ENCODE measurements around the gene MYL3. TPM values are rescaled to one million over a fixed set of nuclear protein-coding genes. Genes with fewer than 3 reads are reported as not detected.

Gene MYL3
- total and polyA plus RNA-seq, 9 donors = 0.63 to 10.8 (median 4.2) TPM

DNA sequence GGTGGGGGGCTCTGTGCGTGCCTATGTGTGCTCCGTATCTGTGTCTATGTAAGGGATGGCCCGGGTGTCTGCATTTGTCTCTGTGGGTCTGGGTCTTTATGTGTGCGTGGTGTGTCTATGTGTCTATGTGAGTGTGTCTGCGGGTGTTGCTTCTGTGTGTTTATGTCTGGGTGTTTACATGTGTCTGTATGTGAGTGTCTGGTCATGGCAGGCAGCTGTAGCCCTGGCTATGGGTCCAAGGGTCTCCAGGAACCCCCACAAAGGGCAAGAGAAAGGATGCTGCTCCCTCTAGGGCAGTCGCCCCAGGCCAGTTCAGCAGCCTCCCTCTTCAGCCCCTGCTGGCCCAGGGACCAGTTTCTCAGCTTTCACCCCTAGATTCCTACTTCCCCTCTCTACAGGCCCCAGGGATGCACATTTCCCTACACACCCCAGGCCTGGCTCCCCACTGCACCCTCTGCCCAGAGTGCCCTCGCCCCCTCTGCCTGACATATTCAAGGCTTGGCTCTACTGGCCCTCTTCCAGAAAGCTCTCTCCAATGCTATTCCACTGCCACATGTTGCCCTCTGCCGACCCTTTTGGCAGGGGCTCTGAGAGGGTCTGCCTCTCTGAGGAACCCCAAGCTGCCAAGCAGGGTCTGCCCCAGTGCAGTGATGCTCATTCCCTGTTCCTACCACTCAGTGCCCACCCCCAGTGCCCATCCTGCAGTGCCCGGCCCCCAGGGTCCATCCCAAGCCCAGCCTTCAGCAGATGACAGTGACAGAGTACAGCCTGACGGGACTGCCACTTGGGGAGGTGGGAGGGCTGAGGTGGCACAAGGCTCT, 1.0 kb upstream of the MYL3 start:
- no peak for TF ChIP-seq EP300 (IDR thresholded peaks at IDR 0.05)
- TF ChIP-seq, protein P1, sequence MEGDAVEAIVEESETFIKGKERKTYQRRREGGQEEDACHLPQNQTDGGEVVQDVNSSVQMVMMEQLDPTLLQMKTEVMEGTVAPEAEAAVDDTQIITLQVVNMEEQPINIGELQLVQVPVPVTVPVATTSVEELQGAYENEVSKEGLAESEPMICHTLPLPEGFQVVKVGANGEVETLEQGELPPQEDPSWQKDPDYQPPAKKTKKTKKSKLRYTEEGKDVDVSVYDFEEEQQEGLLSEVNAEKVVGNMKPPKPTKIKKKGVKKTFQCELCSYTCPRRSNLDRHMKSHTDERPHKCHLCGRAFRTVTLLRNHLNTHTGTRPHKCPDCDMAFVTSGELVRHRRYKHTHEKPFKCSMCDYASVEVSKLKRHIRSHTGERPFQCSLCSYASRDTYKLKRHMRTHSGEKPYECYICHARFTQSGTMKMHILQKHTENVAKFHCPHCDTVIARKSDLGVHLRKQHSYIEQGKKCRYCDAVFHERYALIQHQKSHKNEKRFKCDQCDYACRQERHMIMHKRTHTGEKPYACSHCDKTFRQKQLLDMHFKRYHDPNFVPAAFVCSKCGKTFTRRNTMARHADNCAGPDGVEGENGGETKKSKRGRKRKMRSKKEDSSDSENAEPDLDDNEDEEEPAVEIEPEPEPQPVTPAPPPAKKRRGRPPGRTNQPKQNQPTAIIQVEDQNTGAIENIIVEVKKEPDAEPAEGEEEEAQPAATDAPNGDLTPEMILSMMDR (IDR thresholded peaks at IDR 0.05) = no peak
- no peak for TF ChIP-seq POLR2A (IDR thresholded peaks at IDR 0.05)
- H3K4me1 ChIP-seq (ENCODE audit: insufficient read depth) = peaks cover 26% of the 10 kb centered on the region
- 87 to 92% (median 90%) methylated on average over 10 of the region's 10 CpGs for WGBS, 3 donors
- peak in 3 of 5 donors; percentile 17 to 39 (median 26) for DNase-seq
- no peaks in the 10 kb centered on the region for H3K9me3 ChIP-seq
- no peaks in the 10 kb centered on the region for H3K36me3 ChIP-seq
- H3K27me3 ChIP-seq = no peaks in the 10 kb centered on the region
- H3K27ac ChIP-seq = no peak overlapping the region
- intact Hi-C loops (cut with DNase I) = no loop called here
- no peak overlapping the region for H3K4me3 ChIP-seq

DNA sequence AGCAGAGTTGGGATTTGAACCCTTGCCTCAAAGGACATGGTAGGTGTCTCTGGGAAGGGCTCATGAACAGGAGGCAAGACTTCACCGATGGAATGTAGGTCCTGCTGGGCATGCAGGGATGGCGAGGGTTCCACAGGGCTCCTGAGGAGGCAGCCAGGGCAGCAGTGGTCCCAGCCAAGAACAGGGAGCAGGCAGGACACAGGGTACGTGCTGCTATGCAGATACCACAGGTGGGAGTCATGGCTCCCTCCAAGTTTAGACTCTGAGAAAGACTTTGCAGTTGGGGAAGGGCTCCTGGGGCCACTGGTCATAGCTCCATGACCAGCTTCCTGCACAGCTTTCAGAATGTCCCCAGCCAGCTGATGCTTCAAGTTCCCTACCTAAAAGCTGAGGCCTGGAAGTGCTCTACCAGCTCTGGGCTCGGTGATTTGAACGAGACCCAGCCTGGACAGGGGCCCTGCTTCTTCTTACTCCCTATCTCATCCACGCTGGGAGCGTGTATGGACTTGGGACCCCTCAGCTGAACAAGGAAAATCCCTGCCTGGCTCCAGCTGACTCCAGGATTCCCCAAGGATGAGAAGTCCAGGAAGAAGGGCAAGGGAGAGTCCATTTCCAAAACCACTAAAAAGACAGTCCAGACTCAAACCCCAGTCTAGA, 747 bp downstream of the MYL3 start:
- Histone ChIP-seq H3K4me1 (ENCODE audit: insufficient read depth) (peaks cover 13% of the 10 kb centered on the region), H3K36me3 (no peaks in the 10 kb centered on the region), H3K9me3 (no peaks in the 10 kb centered on the region), H3K27ac (no peak overlapping the region), H3K4me3 (no peak overlapping the region), H3K27me3 (no peaks in the 10 kb centered on the region)
- WGBS, 3 donors = 76 to 82% (median 81%) methylated on average over 7 of the region's 7 CpGs
- TF ChIP-seq, protein P1 (IDR thresholded peaks at IDR 0.05) = no peak
- TF ChIP-seq EP300 (IDR thresholded peaks at IDR 0.05) = no peak
- intact Hi-C loops (cut with DNase I) = no loop called here
- peak in 4 of 5 donors; percentile 3 to 21 (median 8) for DNase-seq

DNA sequence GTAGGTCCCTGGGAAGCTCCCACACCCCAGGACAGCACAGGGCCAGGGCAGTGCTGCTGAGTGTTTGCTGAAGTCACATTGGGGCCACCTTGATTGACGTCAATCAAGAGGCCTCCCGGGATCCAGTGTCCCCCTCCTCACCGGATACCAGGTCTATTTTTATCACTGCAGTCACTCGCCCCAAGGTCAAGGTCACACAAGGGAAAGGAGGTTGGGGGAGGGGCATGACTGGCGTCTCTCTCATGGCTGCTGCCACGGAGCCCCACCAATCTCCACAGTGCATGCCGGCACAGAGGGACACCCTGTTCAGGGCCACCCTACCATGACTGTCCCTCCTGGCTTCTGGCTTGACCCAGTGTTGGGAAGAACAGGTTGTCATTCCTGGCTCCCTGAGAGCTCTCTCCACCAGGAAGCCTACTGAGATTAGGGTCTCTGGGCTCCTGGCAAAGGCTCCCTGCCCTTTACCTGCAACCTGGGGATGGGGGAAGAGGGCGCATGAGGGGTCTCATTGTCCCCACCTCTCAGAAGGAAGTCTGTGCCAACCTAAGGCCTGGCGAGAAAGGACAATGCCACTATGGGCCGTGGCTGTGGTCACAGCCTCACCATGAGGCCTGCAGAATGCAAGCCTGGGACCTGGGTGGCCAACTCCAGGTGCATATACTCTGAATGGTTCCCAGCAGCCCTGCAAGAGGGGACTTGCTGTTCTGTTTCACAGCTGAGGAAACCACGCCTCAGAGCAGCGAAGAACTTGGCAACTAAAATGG, 1.5 kb downstream of the MYL3 start:
- Histone ChIP-seq H3K27ac (no peak overlapping the region), H3K4me3 (no peak overlapping the region), H3K9me3 (no peaks in the 10 kb centered on the region), H3K27me3 (no peaks in the 10 kb centered on the region), H3K36me3 (no peaks in the 10 kb centered on the region), H3K4me1 (ENCODE audit: insufficient read depth) (peaks cover 7% of the 10 kb centered on the region)
- 66 to 75% (median 69%) methylated on average over 12 of the region's 12 CpGs for WGBS, 3 donors
- TF ChIP-seq, protein P1 (IDR thresholded peaks at IDR 0.05) = no peak
- no peak for TF ChIP-seq POLR2A (IDR thresholded peaks at IDR 0.05)
- TF ChIP-seq EP300 (IDR thresholded peaks at IDR 0.05) = no peak
- intact Hi-C loops (cut with DNase I) = no loop called here
- DNase-seq = peak; percentile 8 to 32 (median 15)

DNA sequence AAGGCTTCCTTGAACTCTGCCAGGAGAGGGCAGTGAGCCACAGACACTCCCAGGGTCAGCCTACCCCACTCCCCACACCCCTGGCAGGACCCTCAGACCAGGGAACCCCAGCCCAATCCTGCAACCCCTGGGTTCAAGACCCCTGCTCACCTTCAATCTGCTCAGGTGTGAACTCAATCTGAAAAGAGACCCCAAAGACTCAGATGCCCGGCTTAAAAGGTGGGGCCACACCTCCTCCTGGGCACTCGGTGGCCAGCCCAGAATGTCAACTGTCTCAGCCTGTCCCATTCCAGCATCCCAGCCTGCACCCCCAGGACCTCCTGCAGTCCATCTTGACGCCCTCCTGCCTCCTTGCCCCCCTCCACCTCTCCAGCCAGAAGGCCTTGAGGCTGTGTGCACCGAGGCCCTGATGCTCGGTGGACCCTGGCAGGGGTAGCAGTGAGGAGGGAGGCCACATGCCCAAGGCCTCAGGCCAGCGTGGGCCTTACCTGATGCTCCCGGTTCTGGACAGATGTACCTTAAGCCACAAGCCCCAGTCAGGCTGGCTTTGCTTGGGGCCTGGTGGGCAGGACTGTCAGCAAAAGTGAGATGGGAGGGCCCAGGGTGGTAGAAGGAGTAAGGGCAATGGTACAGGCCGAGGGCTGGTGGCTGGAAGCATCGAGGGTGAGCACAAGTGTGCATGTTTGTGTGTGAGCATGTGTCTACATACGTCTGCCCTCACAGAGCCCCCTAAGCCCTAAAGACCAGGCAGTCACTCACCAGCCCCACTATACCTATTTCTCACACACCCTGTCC, 2.2 kb downstream of the MYL3 start:
- no peak overlapping the region for H3K4me3 ChIP-seq
- TF ChIP-seq EP300 (IDR thresholded peaks at IDR 0.05) (no peak), POLR2A (IDR thresholded peaks at IDR 0.05) (no peak)
- TF ChIP-seq, protein P1 (IDR thresholded peaks at IDR 0.05) = no peak
- no peaks in the 10 kb centered on the region for H3K9me3 ChIP-seq
- H3K36me3 ChIP-seq = no peaks in the 10 kb centered on the region
- DNase-seq = peak; percentile 7 to 28 (median 12)
- H3K4me1 ChIP-seq (ENCODE audit: insufficient read depth) = peaks cover 7% of the 10 kb centered on the region
- intact Hi-C loops (cut with DNase I) = no loop called here
- H3K27ac ChIP-seq = no peak overlapping the region
- WGBS, 3 donors = 86 to 95% (median 95%) methylated on average over 10 of the region's 10 CpGs
- H3K27me3 ChIP-seq = no peaks in the 10 kb centered on the region
